IMR-90 (cell line): ENCODE data around the gene RBBP7. TPM values are rescaled to one million over a fixed set of nuclear protein-coding genes. Genes with fewer than 3 reads are reported as not detected.

Source experiments
- ATAC-seq: fragments of 200-7000 bp; cut with Tn5 transposase; 2 replicates; pipeline ENCODE4 v1.9.1; 2020; ENCODE audit warnings: low read depth, mild to moderate bottlenecking, moderate library complexity
- BruUV-seq: library from RNA; stranded (reverse); fragments of 400-500 nt; replicated peaks from 2 replicates; lab custom pipeline; 2021; lab: Mats Ljungman, UMichigan
- CTCF ChIA-PET: fragments of 300-600 bp; formaldehyde crosslinking; extraction: SDS; loops from one replicate; lab custom pipeline; 2021; ENCODE audit warnings: antibody characterized with exemption; lab: Yijun Ruan, JAX
- POLR2A ChIA-PET: fragments of 300-600 bp; sonication (Branson Sonifier 250); formaldehyde crosslinking; loops from one replicate; lab custom pipeline; 2022; ENCODE audit warnings: antibody characterized with exemption; ENCODE audit not compliant: unreplicated experiment; lab: Charles Lee
- DNase-seq: peaks from one replicate; pipeline ENCODE4 v3.0.0; 2013
- H2AFZ ChIP-seq: replicated peaks from 2 replicates; pipeline ENCODE3; 2013; ENCODE audit warnings: low read length, mild to moderate bottlenecking; ENCODE audit not compliant: poor library complexity
- H2AK5ac ChIP-seq: 2 replicates; pipeline ENCODE4 v1.6.1; 2013; ENCODE audit warnings: low read depth, low read length, inconsistent platforms
- H2AK9ac ChIP-seq: replicated peaks from 2 replicates; pipeline ENCODE3; 2013; ENCODE audit warnings: mild to moderate bottlenecking, low read depth, low read length, moderate library complexity; ENCODE audit not compliant: poor library complexity
- H2BK120ac ChIP-seq: 2 replicates; pipeline ENCODE4 v1.6.1; 2013; ENCODE audit warnings: low read depth, low read length, inconsistent platforms
- H2BK15ac ChIP-seq: 3 replicates; pipeline ENCODE4 v1.6.1; 2013; ENCODE audit warnings: low read depth, low read length, inconsistent platforms
- H2BK20ac ChIP-seq: 2 replicates; pipeline ENCODE4 v1.6.1; 2013; ENCODE audit warnings: low read depth, mild to moderate bottlenecking, inconsistent platforms, low read length, moderate library complexity
- H2BK5ac ChIP-seq: 2 replicates; pipeline ENCODE4 v1.6.1; 2013; ENCODE audit warnings: mild to moderate bottlenecking, low read depth, low read length, inconsistent platforms; ENCODE audit not compliant: poor library complexity, severe bottlenecking
- H3K14ac ChIP-seq: replicated peaks from 2 replicates; pipeline ENCODE4 v1.6.1; 2013; ENCODE audit warnings: low read depth, low read length, inconsistent platforms
- H3K18ac ChIP-seq: 2 replicates; pipeline ENCODE4 v1.6.1; 2013; ENCODE audit warnings: low read depth, low read length, control low read depth
- H3K23ac ChIP-seq: 2 replicates; pipeline ENCODE4 v1.6.1; 2013; ENCODE audit warnings: low read depth, low read length, inconsistent platforms
- H3K27ac ChIP-seq: 2 replicates; pipeline ENCODE4 v1.5.1; 2013; ENCODE audit warnings: mild to moderate bottlenecking, control low read depth, low read length; ENCODE audit not compliant: insufficient read depth
- H3K27me3 ChIP-seq: 2 replicates; pipeline ENCODE4 v1.6.1; 2013; ENCODE audit warnings: low read length; ENCODE audit not compliant: control insufficient read depth, insufficient read depth
- H3K36me3 ChIP-seq: 2 replicates; pipeline ENCODE4 v1.6.1; 2013; ENCODE audit warnings: low read length, mixed read lengths; ENCODE audit not compliant: control insufficient read depth, insufficient read depth
- H3K4ac ChIP-seq: 2 replicates; pipeline ENCODE4 v1.6.1; 2013; ENCODE audit warnings: low read depth, low read length, inconsistent platforms
- H3K4me1 ChIP-seq: 2 replicates; pipeline ENCODE4 v1.6.1; 2013; ENCODE audit warnings: low read length, mixed read lengths; ENCODE audit not compliant: control insufficient read depth, insufficient read depth
- H3K4me2 ChIP-seq: 2 replicates; pipeline ENCODE4 v1.6.1; 2013; ENCODE audit warnings: low read depth, mild to moderate bottlenecking, control low read depth, low read length, moderate library complexity
- H3K4me3 ChIP-seq: 2 replicates; pipeline ENCODE4 v1.5.1; 2013; ENCODE audit warnings: low read depth, mild to moderate bottlenecking, control low read depth, low read length, moderate library complexity; ENCODE audit not compliant: insufficient read depth
- H3K56ac ChIP-seq: 2 replicates; pipeline ENCODE4 v1.6.1; 2013; ENCODE audit warnings: low read length, inconsistent platforms; ENCODE audit not compliant: insufficient read depth; ENCODE audit errors: extremely low read depth
- H3K79me1 ChIP-seq, 2 experiments: 2 replicates each; pipeline ENCODE4 v1.6.1; 2013; ENCODE audit warnings: low read length in 2 of 2, inconsistent platforms in 1 of 2, low read depth in 1 of 2
- H3K9ac ChIP-seq: 2 replicates; pipeline ENCODE4 v1.6.1; 2013; ENCODE audit warnings: low read depth, low read length, control low read depth
- H3K9me1 ChIP-seq: 2 replicates; pipeline ENCODE4 v1.6.1; 2013; ENCODE audit warnings: low read length, inconsistent platforms; ENCODE audit not compliant: insufficient read depth
- H3K9me3 ChIP-seq: 2 replicates; pipeline ENCODE4 v1.6.1; 2013; ENCODE audit warnings: low read length; ENCODE audit not compliant: control insufficient read depth, insufficient read depth
- H4K20me1 ChIP-seq: 2 replicates; pipeline ENCODE4 v1.6.1; 2013; ENCODE audit warnings: low read length, inconsistent platforms; ENCODE audit not compliant: insufficient read depth
- H4K5ac ChIP-seq: 2 replicates; pipeline ENCODE4 v1.6.1; 2013; ENCODE audit warnings: mild to moderate bottlenecking, low read depth, low read length, control low read depth
- H4K8ac ChIP-seq, 2 experiments: 2 replicates each; pipeline ENCODE4 v1.6.1; 2013; ENCODE audit warnings: low read depth in 2 of 2, low read length in 2 of 2, control low read depth in 1 of 2, inconsistent platforms in 1 of 2
- H4K91ac ChIP-seq: 2 replicates; pipeline ENCODE4 v1.6.1; 2013; ENCODE audit warnings: low read depth, low read length, inconsistent platforms; ENCODE audit not compliant: insufficient read depth
- CEBPB ChIP-seq: IDR thresholded peaks from 2 replicates; pipeline ENCODE4 v1.6.1; 2012; ENCODE audit warnings: low read depth, low read length, improper control_type of control experiment
- CHD1 ChIP-seq: IDR thresholded peaks from 2 replicates; pipeline ENCODE4 v1.6.1; 2012; ENCODE audit warnings: low read depth, low read length, improper control_type of control experiment
- WGBS, 2 experiments: methylation state at CpG; one replicate each; pipeline versions ENCODE4 v1.1.5 to v1.1.7; 2013; ENCODE audit warnings: missing lambda C conversion rate in 2 of 2; ENCODE audit not compliant: insufficient read length in 1 of 2; ENCODE audit errors: extremely low coverage in 2 of 2; 5-methylcytosine and 5-hydroxymethylcytosine counted together
- dilution Hi-C: fragments of 300-500 bp; cut with HindIII; formaldehyde crosslinking; loops from one replicate; pipeline ENCODE4 v1.14.3; 2018; ENCODE audit warnings: low sequenced_read_pairs; ENCODE audit not compliant: unreplicated experiment
- in situ Hi-C: fragments of 300-500 bp; cut with MboI; formaldehyde crosslinking; loops from 3 replicates; pipeline ENCODE4 v1.14.3; 2019; ENCODE audit warnings: low sequenced_read_pairs, inconsistent platforms, mixed read lengths
- intact Hi-C: fragments of 100-400 bp; cut with micrococcal nuclease; formaldehyde crosslinking; loops from 2 replicates; pipeline ENCODE4 v1.10.0; 2022
- polyA plus RNA-seq, 3 experiments: library from polyadenylated mRNA; depleted of rRNA; stranded (reverse); fragments of >200 nt; gene quantifications; 2 replicates each; pipeline ENCODE4 v1.2.3, GENCODE V29; 2012; ENCODE audit warnings: low replicate concordance in 1 of 3
- total RNA-seq: library from RNA; depleted of rRNA; stranded (reverse); fragments of >200 nt; gene quantifications from 2 replicates; pipeline ENCODE4 v1.2.3, GENCODE V29; 2012

RBBP7 gene
- total and polyA plus RNA-seq, 2 of the 4 experiments (the other 2 are of a cell fraction): 147 to 149 TPM

GRCh38 chrX:16822723-16823122 lies 47.4 kb downstream of the RBBP7 start:
- DNase-seq: peak; percentile 79
- intact Hi-C loops: no loop called here

More at GRCh38 chrX:16822723-16823122, 47.4 kb downstream of the RBBP7 start:
- Histone ChIP-seq H4K8ac (no peak overlapping the region), H2BK15ac (no peak overlapping the region), H2AFZ (no peak overlapping the region), H2BK20ac (0 out of 2 replicates have a peak overlapping the region, but pooled peaks have one; percentile 3), H2AK5ac (no peak overlapping the region), H3K4me1 (peaks cover 7% of the 10 kb centered on the region; the same call in 1 of the 2 replicates), H3K18ac (no peak overlapping the region), H3K9ac (no peak overlapping the region), H2BK5ac (no peak overlapping the region), H3K4me3 (no peak overlapping the region), H3K27ac (no peak overlapping the region), H3K36me3 (peaks cover 9% of the 10 kb centered on the region), H4K20me1 (peaks cover 7% of the 10 kb centered on the region; the same call in 1 of the 2 replicates), H2BK120ac (no peak overlapping the region), H3K9me1 (peaks cover 7% of the 10 kb centered on the region; the same call in 1 of the 2 replicates), H3K56ac (no peak overlapping the region), H3K14ac (no peak overlapping the region), H3K9me3 (no peaks in the 10 kb centered on the region), H3K4ac (no peak overlapping the region; the same call in 1 of the 2 replicates), H4K91ac (no peak overlapping the region), H3K4me2 (peak overlapping the region; percentile 12; the same call in 1 of the 2 replicates), H4K5ac (no peak overlapping the region), H3K23ac (0 out of 2 replicates have a peak overlapping the region, but pooled peaks have one; percentile 7), H3K27me3 (no peaks in the 10 kb centered on the region), H2AK9ac (peak overlapping the region; percentile 30), H3K79me1 (peaks cover 0 to 8% of the 10 kb centered on the region in 2 experiments; a peak in 2 of 4 replicates)
- dilution Hi-C loops: no loop called here
- ChIA-PET POLR2A (no interaction called here), CTCF (interaction anchor here (0.6 kb wide), 2 partner anchors 44 to 224 kb away, joined by 3 read pairs; no protein-coding TSS in a partner anchor)
- ATAC-seq: 0 out of 2 replicates have a peak, but pooled peaks have one; percentile 9
- TF ChIP-seq CEBPB (0 out of 2 replicates have a peak, but pooled peaks have one; percentile 11), CHD1 (no peak)
- 75% methylated on average over 2 of the region's 2 CpGs; no CpG with 5 or more reads in 1 of the 2 experiments for WGBS, 2 experiments
- in situ Hi-C loops: loop anchor here (10.0 kb wide), 1 partner anchor 232 kb away; no protein-coding TSS in a partner anchor
- no TSS peak for BruUV-seq
